BE2C (cell line): ENCODE results near the gene ARMC7.
"Not testable (repeated sequence)": the region's sequence is repeated elsewhere in the genome, so short reads cannot be mapped to it uniquely, and the experiment has no call there.

Experiments
- DNase-seq: peaks from one replicate; pipeline ENCODE4 v3.0.0-alpha.2; 2020
- H3K27me3 ChIP-seq: fragments of 250-450 bp; sonication (Bioruptor Pico); 2 replicates; pipeline ENCODE4 v1.5.1; 2020; ENCODE audit warnings: mild to moderate bottlenecking
- H3K36me3 ChIP-seq: fragments of 250-450 bp; sonication (Bioruptor Pico); 2 replicates; pipeline ENCODE4 v1.5.1; 2020; ENCODE audit warnings: mild to moderate bottlenecking
- H3K4me1 ChIP-seq: fragments of 250-450 bp; sonication (Bioruptor Pico); 2 replicates; pipeline ENCODE4 v1.5.1; 2020
- H3K4me3 ChIP-seq: 2 replicates; pipeline ENCODE4 v1.5.1; 2011; ENCODE audit warnings: low read depth, low read length
- H3K9me3 ChIP-seq: fragments of 250-450 bp; sonication (Bioruptor Pico); 2 replicates; pipeline ENCODE4 v1.5.1; 2020
- TF ChIP-seq, protein P1 (sequence below): IDR thresholded peaks from 2 replicates; pipeline ENCODE4 v1.5.1; 2012; ENCODE audit warnings: mild to moderate bottlenecking, low read depth, low read length

The ARMC7 gene

DNA sequence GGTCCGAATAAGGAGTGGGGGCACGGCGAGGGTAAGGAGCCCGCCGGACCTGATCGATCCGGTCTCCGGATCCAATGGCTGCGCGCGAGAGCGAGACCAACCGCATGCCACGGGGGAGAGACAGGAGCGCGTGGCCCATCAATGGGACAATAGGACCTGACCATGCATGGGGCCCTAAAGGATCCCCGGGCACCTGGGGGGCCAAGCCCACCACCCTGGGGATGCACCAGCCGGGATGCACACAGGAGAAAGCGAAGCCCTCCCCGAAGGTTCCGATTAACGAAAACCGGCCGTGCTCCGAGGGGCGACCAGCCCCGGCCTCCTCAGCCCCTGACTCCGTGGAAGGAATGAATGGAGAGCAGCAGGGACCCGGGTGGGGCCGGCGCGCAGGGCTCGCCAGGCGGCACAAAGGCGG lies 44.0 kb downstream of the ARMC7 start:
- DNase-seq, result peak; percentile 53
- TF ChIP-seq, protein P1, sequence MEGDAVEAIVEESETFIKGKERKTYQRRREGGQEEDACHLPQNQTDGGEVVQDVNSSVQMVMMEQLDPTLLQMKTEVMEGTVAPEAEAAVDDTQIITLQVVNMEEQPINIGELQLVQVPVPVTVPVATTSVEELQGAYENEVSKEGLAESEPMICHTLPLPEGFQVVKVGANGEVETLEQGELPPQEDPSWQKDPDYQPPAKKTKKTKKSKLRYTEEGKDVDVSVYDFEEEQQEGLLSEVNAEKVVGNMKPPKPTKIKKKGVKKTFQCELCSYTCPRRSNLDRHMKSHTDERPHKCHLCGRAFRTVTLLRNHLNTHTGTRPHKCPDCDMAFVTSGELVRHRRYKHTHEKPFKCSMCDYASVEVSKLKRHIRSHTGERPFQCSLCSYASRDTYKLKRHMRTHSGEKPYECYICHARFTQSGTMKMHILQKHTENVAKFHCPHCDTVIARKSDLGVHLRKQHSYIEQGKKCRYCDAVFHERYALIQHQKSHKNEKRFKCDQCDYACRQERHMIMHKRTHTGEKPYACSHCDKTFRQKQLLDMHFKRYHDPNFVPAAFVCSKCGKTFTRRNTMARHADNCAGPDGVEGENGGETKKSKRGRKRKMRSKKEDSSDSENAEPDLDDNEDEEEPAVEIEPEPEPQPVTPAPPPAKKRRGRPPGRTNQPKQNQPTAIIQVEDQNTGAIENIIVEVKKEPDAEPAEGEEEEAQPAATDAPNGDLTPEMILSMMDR, result no peak
- peak overlapping the region; percentile 100 for H3K4me3 ChIP-seq
- no peaks in the 10 kb centered on the region for H3K9me3 ChIP-seq
- no peaks in the 10 kb centered on the region for H3K27me3 ChIP-seq
- H3K36me3 ChIP-seq, result peaks cover 38% of the 10 kb centered on the region
- peaks cover 5% of the 10 kb centered on the region; the same call in 1 of the 2 replicates for H3K4me1 ChIP-seq

DNA sequence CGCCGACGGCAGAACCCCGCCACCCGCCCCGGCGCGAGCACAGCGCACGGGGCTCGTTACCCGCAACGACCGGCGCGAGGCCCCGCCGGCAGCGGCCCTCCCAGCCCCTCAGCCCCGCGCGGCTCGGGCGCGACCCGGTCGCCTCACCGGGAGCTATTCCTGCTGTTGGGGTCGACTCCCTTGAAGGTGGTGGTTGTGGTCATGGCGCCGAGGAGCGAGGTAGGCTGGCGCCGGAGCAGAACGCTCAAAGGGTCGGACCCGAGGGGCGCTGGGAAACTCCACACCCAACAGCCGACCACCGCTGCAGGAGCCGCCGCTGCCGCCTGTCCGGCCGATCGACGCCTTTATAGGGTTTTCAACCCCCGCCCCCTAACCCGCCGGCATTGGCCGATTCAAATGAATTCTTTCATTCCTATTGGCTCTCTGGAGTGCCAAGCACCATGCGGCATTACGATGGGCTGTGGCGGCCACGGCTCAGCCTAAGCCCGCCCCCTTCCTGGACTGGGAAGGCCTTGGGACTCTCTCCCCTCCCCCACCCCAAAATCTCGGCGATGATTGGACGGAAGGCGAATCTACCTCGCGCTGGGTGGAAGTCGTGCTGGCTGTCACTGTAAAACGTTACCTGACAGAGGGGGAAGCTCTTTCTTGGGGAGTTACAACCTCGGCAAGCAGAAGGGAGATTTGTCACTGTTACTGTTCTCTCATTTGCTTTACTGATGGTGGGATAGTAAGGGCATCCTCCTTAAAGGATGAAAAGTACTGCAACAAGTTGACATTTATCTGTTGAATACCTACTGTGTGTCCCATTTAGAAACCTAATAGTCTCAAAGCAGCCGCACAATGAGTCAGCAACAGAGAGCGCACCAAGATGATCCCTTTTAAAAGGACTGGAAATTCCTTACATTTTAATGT lies 44.7 kb downstream of the ARMC7 start, which contains the start of gene JPT1:
Gene JPT1, minus strand, starts transcription at position 318 of the 912 bp plus-strand sequence. Its CDS starts 115 bp downstream, at position 203.
- Histone ChIP-seq H3K36me3 (peaks cover 32% of the 10 kb centered on the region), H3K4me1 (peaks cover 5% of the 10 kb centered on the region; the same call in 1 of the 2 replicates), H3K4me3 (peak within 1 kb of the TSS; percentile 100), H3K9me3 (no peaks in the 10 kb centered on the region), H3K27me3 (no peaks in the 10 kb centered on the region)
- DNase-seq, result peak; percentile 99
- TF ChIP-seq, protein P1, result no peak

DNA sequence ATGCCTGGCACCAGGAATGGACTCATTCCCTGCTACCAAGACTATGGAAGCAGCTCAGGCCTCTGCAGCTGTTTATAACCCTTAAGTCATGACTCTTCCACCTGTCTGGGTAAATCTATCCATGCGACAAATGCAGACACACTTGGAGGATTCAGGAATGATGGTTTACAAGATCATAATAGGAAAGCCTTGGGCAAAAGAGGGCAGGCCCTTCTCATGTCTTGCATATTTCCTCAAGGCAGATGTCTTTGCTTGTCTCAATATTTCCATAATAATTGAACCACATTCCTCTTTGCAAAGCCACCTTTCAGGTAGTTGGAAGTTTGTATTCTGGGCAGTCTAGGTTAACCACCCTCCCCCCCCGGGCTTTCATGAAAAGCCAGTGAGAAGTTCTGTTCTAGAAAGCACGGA lies 45.4 kb downstream of the ARMC7 start:
- no peaks in the 10 kb centered on the region for H3K9me3 ChIP-seq
- peaks cover 27% of the 10 kb centered on the region for H3K36me3 ChIP-seq
- no peak for DNase-seq
- TF ChIP-seq, protein P1, result no peak
- no peak overlapping the region for H3K4me3 ChIP-seq
- H3K4me1 ChIP-seq, result peaks cover 5% of the 10 kb centered on the region; the same call in 1 of the 2 replicates
- H3K27me3 ChIP-seq, result no peaks in the 10 kb centered on the region

DNA sequence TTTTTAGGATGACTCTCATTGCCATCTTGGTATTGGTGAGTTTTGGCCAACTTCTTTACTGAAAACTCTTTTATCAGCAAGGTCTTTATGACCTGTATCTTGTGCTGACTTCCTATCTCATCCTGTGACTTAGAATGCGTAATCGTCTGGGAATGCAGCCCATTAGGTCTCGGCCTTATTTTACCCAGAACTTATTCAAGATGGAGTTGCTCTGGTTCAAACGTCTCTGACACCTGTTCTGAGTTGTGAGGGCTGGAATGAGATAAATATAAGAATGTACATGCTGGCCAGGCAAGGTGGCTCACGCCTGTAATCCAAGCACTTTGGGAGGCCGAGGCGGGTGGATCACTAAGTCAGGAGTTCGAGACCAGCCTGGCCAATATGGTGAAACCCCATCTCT lies 48.7 kb downstream of the ARMC7 start:
- H3K27me3 ChIP-seq, H3K36me3 ChIP-seq, H3K4me1 ChIP-seq, H3K4me3 ChIP-seq, H3K9me3 ChIP-seq, DNase-seq: not testable (repeated sequence)

DNA sequence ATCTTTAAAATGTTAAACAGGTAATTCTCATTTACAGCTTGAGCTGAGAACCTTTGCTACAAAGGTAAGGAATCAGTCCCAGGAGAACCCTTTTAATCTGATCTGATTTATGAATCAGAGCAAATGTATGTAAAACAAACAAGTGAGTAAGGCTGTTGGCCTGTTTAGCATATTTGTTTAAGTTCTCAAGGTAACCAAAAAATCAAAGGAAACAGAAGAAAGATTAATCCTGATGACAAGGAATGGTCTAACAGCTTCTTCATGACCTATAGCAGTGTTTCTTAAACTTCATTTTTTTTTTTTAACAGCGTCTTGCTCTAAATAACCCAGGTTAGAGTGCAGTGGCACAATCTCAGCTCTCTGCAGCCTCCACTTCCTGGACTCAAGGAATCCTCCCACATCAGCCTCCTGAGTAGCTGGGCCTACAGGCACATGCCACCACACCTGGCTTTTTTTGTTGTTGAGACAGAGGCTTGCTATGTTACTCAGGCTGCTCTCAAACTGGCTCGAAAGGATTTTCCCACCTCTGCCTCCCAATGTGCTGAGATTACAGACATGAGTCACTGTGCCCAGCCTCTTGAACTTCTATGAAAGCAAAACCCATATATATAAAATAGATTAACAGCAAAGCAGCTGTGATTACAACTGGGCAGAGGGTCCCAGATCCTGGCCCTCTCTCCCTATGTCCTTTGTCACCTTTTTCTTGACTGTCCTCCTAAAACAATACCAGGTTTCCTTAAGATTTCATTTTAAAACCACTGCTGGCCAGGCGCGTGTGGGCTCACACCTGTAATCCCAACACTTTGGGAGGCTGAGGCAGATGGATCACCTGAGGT lies 49.6 kb downstream of the ARMC7 start:
- Histone ChIP-seq H3K36me3 (no peaks in the 10 kb centered on the region; the same call in 1 of the 2 replicates), H3K4me1 (peaks cover 5% of the 10 kb centered on the region; the same call in 1 of the 2 replicates), H3K27me3 (no peaks in the 10 kb centered on the region), H3K9me3 (no peaks in the 10 kb centered on the region), H3K4me3 (no peak overlapping the region)
- no peak for DNase-seq
- TF ChIP-seq, protein P1, result no peak

DNA sequence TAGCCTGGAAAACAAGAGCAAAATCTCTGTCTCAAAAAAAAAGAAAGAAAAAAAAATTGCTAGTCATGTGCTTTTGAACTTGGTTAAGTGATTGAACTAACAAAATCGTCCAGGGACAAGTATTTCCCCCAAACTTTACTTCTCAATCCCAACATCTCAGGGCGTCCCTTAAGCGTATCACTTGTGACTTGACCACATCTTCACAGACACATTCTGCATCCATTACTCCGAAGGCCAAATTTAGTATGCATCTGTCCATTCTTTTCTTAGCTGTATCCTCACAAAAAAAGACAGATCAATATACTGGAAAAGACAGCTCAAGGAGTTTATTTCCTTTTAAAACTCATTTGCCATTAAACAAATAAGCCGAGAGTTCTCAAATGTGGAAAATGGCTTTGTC lies 50.4 kb downstream of the ARMC7 start:
- H3K27me3 ChIP-seq, result no peaks in the 10 kb centered on the region
- no peaks in the 10 kb centered on the region for H3K9me3 ChIP-seq
- no peaks in the 10 kb centered on the region for H3K4me1 ChIP-seq
- no peak for DNase-seq
- H3K4me3 ChIP-seq, result no peak overlapping the region
- H3K36me3 ChIP-seq, result peaks cover 6% of the 10 kb centered on the region
- TF ChIP-seq, protein P1, result no peak
